ENCODE measurements around the gene CD80. TPM values are rescaled to one million over a fixed set of nuclear protein-coding genes. Genes with fewer than 3 reads are reported as not detected.

Gene CD80
- total RNA-seq, 3 donors from 2014 or later (not counting 1 experiment from before 2014, with no cell fraction given) = 0.40 to 1.1 TPM; not detected in 1

- no peaks in the 10 kb centered on the region for H3K9me3 Mint-ChIP-seq
- Histone ChIP-seq H3K27me3 (ENCODE audit: control insufficient read depth, insufficient read depth, low read length) (no peaks in the 10 kb centered on the region), H3K36me3 (ENCODE audit: control insufficient read depth, insufficient read depth, low read length) (no peaks in the 10 kb centered on the region), H3K27ac (ENCODE audit: low read length) (no peak overlapping the region), H3K4me3 (ENCODE audit: low read length) (no peak overlapping the region), H3K4me1 (ENCODE audit: control insufficient read depth, insufficient read depth, low read length) (peaks cover 9% of the 10 kb centered on the region), H3K9me3 (ENCODE audit: control insufficient read depth, insufficient read depth, low read length) (no peaks in the 10 kb centered on the region)
- H3K36me3 Mint-ChIP-seq = no peaks in the 10 kb centered on the region
- no peak overlapping the region for H3K27ac Mint-ChIP-seq
- no peak overlapping the region for H3K4me3 Mint-ChIP-seq
- intact Hi-C loops (cut with micrococcal nuclease) = no loop called here
- 85% methylated on average over 1 of the region's 1 CpG for WGBS (ENCODE audit: insufficient coverage)
- DNase-seq (no peak), ATAC-seq (no peak)
- no peaks in the 10 kb centered on the region for H3K4me1 Mint-ChIP-seq
- no peaks in the 10 kb centered on the region for H3K27me3 Mint-ChIP-seq (ENCODE audit: low read depth in 2 of 2)
- no peak for TF ChIP-seq CTCF (IDR thresholded peaks at IDR 0.05)
Observed at GRCh38 chr3:119598410-119599098, 39.1 kb upstream of the CD80 start.

- WGBS (ENCODE audit: insufficient coverage) = 92% methylated on average over 6 of the region's 7 CpGs
- Histone ChIP-seq H3K4me1 (ENCODE audit: control insufficient read depth, insufficient read depth, low read length) (peaks cover 9% of the 10 kb centered on the region), H3K4me3 (ENCODE audit: low read length) (no peak within 1 kb of the TSS), H3K36me3 (ENCODE audit: control insufficient read depth, insufficient read depth, low read length) (no peaks in the 10 kb centered on the region), H3K27me3 (ENCODE audit: control insufficient read depth, insufficient read depth, low read length) (no peaks in the 10 kb centered on the region), H3K9me3 (ENCODE audit: control insufficient read depth, insufficient read depth, low read length) (no peaks in the 10 kb centered on the region), H3K27ac (ENCODE audit: low read length) (no peak within 1 kb of the TSS)
- Mint-ChIP-seq H3K4me3 (no peak within 1 kb of the TSS), H3K36me3 (no peaks in the 10 kb centered on the region), H3K27me3 (ENCODE audit: low read depth in 2 of 2) (peaks cover 0 to 5% of the 10 kb centered on the region in 2 donors), H3K9me3 (no peaks in the 10 kb centered on the region), H3K4me1 (no peaks in the 10 kb centered on the region), H3K27ac (no peak within 1 kb of the TSS)
- TF ChIP-seq CTCF (IDR thresholded peaks at IDR 0.05) = no peak
- no peak for DNase-seq
- intact Hi-C loops (cut with micrococcal nuclease) = no loop called here
- ATAC-seq = no peak
Observed at GRCh38 chr3:119597548-119598288, 38.3 kb upstream of the CD80 start, which contains the start of gene PLA1A. Gene PLA1A, plus strand, starts transcription at chr3:119597885. Its CDS starts 29 bp downstream, at chr3:119597914.

- no peak overlapping the region for H3K27ac Mint-ChIP-seq
- DNase-seq (no peak), ATAC-seq (no peak)
- no peak overlapping the region for H3K4me3 ChIP-seq (ENCODE audit: low read length)
- 82% methylated on average over 6 of the region's 6 CpGs for WGBS (ENCODE audit: insufficient coverage)
- no peaks in the 10 kb centered on the region for H3K36me3 ChIP-seq (ENCODE audit: control insufficient read depth, insufficient read depth, low read length)
- no peaks in the 10 kb centered on the region for H3K4me1 Mint-ChIP-seq
- no peaks in the 10 kb centered on the region for H3K9me3 ChIP-seq (ENCODE audit: control insufficient read depth, insufficient read depth, low read length)
- no peak for TF ChIP-seq CTCF (IDR thresholded peaks at IDR 0.05)
- H3K27me3 Mint-ChIP-seq (ENCODE audit: low read depth in 2 of 2) = peaks cover 0 to 11% of the 10 kb centered on the region in 2 donors
- H3K9me3 Mint-ChIP-seq = no peaks in the 10 kb centered on the region
- no peaks in the 10 kb centered on the region for H3K27me3 ChIP-seq (ENCODE audit: control insufficient read depth, insufficient read depth, low read length)
- intact Hi-C loops (cut with micrococcal nuclease) = no loop called here
- H3K27ac ChIP-seq (ENCODE audit: low read length) = no peak overlapping the region
- peaks cover 9% of the 10 kb centered on the region for H3K4me1 ChIP-seq (ENCODE audit: control insufficient read depth, insufficient read depth, low read length)
- H3K4me3 Mint-ChIP-seq = no peak overlapping the region
- no peaks in the 10 kb centered on the region for H3K36me3 Mint-ChIP-seq
Observed at GRCh38 chr3:119596398-119596797, 37.0 kb upstream of the CD80 start.
